Vagina (tissue), 2 donors: ENCODE data around the gene IFNAR2.

ENCODE experiments used
- CTCF ChIP-seq, 3 experiments: fragments of 450-650 bp in 2 of 3; fragments of 200-600 bp in 1 of 3; sonication (generic) in 1 of 3; IDR thresholded peaks; one replicate each; pipeline ENCODE4 v1.5.1; 2017 to 2019; ENCODE audit warnings: antibody characterized with exemption in 3 of 3, mild to moderate bottlenecking in 2 of 3, moderate library complexity in 2 of 3
- POLR2A ChIP-seq, 2 donors: fragments of 450-650 bp; IDR thresholded peaks; one replicate each; pipeline ENCODE4 v1.6.1; 2017; ENCODE audit warnings: antibody characterized with exemption in 2 of 2, mild to moderate bottlenecking in 2 of 2, moderate library complexity in 2 of 2
- POLR2AphosphoS5 ChIP-seq, 2 donors: sonication (generic); formaldehyde crosslinking; IDR thresholded peaks; one replicate each; pipeline ENCODE4 v1.9.0; 2017; ENCODE audit warnings: antibody characterized with exemption in 2 of 2, mild to moderate bottlenecking in 2 of 2, low read depth in 1 of 2; ENCODE audit not compliant: insufficient read depth in 1 of 2

GRCh38 chr21:33261635-33262034 is 31.9 kb downstream of the IFNAR2 start:
- TF ChIP-seq CTCF (IDR thresholded peaks at IDR 0.05) (no peak), POLR2A (IDR thresholded peaks at IDR 0.05) (no peak), POLR2AphosphoS5 (IDR thresholded peaks at IDR 0.05; ENCODE audit: insufficient read depth in 1 of 2, low read depth in 1 of 2) (no peak)
